Stimulated activated CD4-positive, alpha-beta T cell treated with anti-CD3 and anti-CD28 coated beads, Interleukin-2, amount 100 ng/mL, for 48 hours (primary cell): ENCODE data around the gene GMFB.

Experiments
- DNase-seq, 2 donors: peaks; one replicate each; pipeline ENCODE4 v3.0.0-alpha.2; 2020

Gene GMFB

DNA sequence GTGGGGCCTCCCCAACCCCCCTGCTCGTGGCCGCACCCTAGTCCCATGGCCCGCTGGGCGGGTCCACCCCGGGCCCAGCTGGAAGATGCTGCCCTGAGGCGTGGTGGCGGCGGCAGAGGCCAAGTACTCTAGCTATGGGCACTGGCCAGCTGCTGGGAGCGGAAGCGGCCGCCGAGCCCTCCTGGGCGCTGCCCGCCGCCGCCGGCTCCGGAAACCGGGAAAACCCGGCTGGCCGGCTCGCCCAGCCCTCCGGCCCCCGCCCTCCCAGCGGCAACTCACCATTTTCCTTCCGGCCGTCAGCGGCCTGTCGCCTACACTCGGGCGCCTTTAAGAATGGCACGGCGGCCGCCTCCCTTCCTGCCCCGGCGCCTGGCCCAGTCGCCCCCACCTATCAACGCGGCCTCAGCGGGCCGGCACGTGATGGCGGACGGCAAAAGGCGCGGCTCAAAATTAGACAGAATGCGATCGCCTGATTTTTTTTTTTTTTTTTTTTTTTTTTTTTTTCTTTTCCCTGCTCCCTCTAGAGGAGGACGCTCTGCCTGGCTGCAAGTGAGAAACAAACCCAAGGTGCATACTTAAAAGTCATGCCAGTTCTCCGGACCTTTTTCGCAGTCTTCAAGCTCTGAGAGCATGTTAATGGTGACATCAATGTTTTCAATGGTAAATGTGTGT, at the start of gene GMFB:
Gene GMFB (minus strand): TSS at position 335 of the 672 bp plus-strand sequence. CDS start 53 bp downstream, at position 282.
- DNase-seq: peak; percentile 78 to 82

DNA sequence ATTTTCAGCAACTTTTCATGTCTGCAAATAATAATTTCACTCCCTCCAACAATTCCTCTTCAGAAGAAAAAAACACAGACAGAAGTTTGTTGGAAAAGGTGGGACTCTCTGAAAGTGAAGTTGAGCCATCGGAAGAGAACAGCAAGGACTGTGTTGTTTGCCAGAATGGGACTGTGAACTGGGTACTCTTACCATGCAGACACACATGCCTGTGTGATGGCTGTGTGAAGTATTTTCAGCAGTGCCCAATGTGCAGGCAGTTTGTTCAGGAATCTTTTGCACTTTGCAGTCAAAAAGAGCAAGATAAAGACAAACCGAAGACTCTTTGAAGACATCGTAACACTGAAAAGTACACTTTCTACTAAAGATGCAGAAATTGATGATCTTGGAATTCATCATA, 49.3 kb upstream of the GMFB start:
- DNase-seq: no peak

DNA sequence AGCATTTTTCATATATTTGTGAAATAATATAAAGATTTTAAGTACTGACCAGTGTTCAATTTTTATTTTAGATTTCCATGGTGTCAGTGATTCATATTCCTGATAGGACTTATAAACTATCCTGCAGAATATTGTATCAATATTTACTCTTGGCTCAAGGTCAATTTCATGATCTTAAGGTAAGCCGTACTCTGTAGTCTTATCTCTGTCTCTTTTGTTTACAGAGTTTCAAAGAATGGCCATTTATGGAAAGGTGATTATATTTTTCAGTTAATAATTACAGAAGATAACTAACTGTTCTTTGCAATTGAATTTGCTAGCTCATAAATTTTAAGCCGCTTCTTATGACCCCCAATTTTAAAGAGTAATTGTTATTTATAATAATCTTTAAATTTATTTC, 48.9 kb upstream of the GMFB start:
- DNase-seq: no peak

DNA sequence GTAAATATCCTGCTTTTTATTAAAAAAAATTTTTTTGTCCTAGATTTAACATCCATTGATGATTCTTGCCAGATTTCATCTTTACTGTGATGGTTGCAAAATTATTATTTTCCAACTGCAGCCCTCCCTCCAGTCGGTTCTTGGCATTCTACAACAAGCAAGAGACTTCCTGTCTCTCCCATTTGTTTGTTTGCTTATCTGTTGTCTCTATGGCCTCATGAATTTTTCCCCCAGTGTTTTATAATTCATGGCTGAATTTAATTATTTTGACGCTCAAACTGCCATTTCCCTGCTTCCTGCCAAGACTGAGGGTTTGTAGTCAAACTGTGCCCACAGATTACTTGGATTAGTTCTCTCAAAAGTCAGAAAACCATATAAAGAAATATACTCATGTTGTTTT, 46.9 kb upstream of the GMFB start:
- no peak for DNase-seq

DNA sequence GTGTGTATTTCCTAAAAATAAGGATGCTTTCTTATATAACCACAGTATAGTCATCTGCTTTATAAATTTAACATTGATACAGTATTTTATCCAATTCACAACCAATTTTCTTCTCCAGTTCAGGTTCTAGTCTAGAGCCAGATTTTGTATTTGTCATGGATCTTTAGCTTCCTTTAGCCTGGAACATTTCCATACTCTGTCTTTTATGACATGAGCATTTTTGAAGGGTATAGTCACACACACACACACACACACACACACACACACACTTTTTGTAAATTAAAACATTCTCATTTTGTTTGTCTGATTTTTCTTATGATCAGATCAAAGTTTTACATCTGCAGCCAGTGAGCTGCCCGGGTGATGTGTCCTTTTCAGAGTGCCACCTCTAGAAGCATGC, 46.3 kb upstream of the GMFB start:
- DNase-seq: no peak

DNA sequence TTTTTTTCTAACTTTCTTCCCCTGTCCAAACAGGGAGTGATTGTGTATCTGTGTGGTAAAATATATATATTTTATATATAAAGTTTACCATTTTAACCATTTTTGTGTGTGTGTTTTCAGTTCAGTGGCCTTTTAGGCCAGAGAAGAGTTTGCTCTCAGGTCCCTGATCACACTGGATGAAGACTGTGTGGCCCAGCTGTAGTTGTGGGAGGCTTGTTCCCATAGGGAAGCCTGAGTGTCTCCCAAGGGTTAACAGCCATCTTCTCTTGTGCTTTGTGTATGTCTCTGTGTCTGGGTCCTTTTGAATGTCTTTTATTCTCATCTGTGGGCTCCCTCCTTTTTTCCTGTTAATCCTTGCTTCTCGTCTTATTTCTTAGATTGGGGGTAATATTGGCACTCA, 44.3 kb upstream of the GMFB start:
- DNase-seq: no peak

DNA sequence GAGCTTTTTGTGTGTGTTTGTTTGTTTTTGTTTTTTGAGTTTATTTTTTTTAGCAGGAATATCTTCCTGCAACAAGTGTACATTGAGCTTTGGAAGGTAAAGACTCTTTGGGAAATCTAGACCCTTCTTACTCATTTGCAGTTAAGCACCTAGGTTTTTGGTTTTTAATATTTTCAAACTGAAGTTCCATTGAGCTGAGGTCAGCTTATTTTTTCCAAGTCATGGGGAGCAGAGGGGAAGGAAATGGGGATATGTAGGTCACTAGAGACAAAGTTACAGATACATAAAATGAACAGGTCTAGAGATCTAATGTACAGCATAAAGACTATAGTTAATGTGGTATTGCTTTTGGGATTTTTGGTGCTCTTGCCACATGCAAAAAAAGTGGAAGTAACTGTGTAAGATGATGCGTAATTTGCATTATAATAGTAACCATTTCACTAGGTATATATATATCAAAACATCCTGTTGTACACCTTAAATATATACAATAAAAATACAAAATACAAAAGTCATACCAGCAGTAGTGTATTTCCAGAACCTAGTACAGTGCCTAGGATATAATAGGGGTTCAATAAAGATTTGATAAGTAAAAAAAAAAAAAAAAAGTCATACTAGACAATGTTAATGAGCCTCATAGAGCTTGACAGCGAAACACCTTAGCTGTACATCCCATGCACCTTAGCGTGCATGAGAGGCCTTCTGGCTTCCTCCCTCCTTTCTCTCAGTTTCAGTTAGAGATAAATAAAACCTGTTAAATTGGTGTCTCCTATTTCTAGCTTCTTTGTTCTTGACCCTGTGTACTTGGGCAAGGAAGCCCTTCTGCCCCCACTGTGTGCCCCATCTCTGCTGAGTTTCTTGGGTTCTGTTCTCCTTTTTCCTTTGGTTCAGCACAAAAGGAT, 43.6 kb upstream of the GMFB start:
- DNase-seq: no peak

DNA sequence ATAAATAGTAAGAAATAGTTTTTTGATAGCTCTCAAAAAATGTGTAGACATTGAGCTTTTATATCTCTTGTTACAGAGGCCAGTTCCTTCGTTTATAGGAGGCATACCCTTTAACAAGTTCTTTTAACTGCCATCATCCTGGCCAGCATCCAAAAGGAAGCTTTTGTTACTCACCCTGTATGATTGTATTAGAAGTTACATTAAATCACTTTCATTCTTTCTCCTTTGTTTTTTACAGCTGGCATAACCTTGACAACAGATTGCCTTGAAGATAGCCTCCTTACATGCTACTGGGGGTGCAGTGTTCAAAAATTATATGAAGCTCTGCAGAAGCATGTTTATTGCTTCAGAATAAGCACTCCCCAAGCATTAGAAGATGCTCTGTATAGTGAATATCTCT, 41.0 kb upstream of the GMFB start:
- no peak for DNase-seq

DNA sequence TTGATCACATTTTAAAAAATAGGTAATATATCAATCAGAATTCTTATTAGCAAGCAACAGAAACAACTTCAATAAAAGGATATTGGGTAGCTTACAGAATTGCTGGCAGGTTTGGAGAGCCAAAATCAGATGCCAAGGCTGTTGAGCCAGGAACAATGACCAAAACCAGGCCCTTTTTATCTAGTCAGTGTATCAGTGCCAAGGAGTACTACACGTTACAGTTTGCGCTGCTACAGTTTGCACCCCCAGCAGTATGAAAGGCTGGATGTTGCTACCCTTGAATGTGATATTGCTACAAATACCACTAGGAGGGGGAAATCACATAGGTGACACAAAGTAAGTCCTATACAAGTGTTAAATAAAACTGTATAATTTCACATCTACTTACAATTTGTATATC, 40.2 kb upstream of the GMFB start:
- DNase-seq: no peak

DNA sequence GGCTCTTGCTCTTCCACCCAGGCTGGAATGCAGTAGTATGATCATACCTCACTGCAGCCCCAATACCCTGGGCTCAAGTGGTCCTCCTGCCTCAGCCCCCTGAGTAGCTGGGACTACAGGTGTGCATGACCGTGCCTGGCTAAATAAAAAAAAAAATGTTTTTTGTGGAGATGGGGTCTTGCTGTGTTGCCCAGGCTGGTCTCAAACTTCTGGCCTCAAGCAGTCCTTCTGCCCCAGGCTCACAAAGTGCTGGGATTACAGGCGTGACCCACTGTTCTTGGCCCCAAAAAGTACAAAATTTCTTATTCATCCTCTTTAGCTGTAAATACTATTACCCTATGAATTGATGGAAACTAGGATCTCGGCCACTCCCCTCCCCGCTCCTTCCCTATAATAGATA, 35.6 kb upstream of the GMFB start:
- no peak for DNase-seq

DNA sequence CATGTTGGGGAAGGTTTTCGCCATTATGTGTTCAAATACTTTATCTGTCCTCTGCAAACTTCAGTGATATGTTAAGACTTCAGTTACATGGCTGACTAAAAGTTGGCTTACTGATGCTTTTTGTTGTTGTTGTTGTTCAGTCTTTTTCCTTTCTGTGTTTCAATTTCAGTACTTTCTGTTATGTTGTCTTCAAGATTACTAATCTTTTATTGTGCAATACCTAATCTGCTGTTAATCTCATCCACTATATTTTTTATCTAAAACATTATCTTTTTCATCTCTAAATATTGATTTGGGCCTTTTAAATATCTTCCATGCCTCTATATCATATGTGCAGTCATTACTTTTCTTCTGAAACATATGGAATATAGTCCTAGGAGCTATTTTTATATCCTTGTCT, 27.9 kb upstream of the GMFB start:
- DNase-seq: no peak

DNA sequence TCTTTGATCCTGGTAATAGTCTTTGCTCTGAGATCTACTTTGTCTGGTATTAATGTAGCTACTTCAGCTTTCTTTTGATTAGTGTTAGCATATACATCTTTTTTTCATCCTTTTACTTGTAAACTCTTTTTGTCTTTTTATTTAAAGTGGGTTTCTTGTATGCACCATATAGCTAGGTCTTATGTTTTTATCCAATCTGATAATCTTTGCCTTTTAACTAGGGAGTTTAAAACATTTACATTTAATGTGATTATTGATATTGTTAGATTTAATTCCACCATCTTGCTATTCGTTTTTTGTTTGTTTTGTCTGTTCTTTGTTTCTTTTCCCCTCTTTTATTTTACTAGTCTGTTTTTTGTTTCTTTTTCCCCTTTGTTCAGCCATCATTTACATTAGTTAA, 26.9 kb upstream of the GMFB start:
- no peak for DNase-seq

DNA sequence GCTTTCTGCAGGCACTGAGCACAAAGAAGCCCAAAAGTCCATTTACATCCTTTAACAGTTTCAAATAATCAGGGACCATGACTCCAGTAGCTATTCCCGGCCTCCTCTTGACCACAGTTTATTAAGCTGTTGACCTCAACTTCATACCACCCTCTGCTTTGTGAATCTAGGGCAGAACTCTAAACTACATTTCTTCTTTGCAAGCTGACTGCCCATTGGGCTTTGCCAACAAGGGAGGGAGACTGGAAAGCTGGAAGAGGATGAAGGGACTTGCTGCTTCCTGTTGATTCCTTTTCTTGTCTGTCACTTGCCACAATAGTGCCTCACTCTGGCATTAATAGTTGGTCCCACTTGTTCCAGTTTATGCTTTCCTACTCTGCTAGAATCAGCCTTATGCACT, 23.6 kb upstream of the GMFB start:
- no peak for DNase-seq

DNA sequence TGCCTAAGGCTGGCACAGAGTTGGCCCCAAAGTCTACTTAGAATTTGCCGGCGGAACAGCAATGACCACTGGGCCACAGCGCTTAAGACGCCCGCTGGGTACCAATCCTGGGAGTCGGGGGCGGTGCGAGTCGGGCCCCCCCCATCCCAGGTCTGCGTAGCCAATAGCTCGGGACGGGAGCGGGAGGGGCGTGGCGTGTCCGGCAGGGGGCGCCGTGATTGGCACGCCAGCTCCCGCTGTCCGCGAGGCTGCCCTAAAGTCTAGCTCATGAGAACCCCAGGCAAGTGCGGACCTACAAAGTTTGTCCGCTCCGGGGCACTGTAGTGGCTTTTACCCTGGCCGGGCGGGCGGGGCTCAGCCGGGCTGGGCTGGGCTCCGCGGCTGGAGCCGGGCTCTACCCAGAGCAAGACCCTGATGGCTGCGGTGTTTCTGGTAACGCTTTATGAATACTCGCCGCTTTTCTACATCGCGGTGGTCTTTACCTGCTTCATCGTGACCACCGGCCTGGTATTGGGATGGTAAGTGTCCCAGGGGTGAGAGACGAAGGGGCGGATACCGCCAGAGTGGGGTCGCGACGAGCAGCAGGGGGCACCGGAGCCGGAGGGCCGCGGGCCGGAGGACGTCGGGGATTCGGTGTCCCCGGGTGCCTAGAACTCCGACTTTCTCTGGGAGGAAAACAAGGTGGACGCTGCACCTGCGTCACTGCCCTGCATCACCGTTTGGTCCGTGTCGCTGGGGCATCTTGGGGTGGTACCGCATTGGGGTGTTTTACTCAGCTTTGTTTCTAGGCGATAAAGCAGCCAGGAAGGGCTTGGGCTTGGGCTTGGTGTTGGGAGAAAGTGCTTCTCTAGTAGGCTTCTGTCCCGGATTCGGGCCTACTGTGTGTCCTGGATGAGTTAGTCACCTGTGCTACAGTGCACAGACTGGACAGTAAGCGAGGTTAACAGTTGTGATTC, 21.0 kb upstream of the GMFB start, which contains the start of gene CGRRF1:
Gene CGRRF1 (plus strand): TSS at position 361 of the 956 bp plus-strand sequence. CDS start 54 bp downstream, at position 415.
- peak; percentile 98 for DNase-seq

DNA sequence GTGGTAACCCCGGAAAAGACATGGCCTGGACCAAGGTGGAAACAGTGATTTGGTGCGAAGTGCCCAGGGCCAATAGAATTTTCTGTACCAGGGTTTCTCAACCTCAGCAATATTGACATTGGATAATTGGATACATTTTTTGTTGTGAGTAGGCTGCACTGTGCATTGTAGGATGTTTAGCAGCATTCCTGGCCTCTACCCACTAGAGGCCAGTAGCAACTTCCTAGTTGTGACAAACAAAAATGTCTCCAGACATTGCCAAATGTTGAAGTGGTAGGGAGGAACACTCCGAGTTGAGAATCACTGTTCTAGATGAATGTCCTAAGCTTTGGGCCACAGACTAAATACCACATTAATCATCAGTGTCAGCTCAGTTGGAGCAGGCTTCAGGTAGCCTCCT, 14.7 kb upstream of the GMFB start:
- no peak for DNase-seq

DNA sequence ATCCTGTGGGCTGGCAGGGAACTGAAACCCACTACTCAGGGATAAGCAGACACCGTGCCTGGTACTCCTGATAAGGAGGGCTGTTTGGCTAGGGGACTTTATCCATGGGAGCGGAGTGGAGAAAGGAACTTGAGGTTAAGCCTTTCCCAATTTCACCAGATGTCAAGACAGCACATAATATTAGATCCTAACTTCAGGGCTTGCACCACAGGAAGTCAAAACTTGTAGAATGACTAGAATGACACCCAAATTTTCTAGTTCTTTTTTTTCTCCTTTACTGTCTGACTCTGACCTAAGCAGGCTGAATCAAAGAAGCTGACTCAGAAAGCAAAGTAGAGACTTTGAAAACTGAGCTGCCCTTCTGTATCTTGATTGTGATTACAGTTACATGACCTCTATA, 13.8 kb upstream of the GMFB start:
- DNase-seq: no peak

DNA sequence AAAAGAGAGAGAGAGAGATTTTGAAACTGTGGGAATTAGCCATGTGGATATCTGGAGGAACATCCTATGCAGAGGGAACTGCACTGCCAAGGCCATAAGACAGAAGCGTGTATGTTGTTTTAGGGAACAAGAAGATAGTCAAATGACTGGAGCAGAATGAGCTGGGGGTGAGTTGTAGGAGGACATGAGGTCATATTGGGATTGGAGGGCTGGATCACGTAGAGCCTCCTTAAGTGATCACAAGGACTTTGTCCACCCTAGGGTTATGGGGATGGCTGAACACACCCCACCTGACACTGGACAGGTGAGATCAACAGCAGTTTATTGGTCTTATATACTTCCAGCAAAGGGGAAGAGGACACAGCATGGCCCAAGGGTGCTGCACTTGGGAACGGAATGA, 12.7 kb upstream of the GMFB start:
- DNase-seq: no peak

DNA sequence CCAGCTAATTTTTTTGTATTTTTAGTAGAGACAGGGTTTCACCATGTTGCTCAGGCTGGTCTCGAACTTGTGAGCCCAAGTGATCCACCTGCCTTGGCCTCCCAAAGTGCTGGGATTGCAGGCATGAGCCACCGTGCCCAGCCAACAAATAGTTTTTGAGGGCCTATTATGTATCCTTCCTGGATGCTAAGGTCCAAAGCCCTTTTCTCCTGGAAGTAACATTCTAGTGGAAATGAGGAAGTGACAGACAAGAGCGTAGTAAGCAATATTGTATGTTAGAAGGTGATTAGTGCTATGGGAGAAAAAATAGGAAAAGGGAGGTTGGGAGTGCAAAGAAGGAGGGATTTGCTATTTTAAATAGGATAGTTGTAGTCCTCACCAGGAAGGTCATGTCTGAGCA, 12.0 kb upstream of the GMFB start:
- DNase-seq: no peak

DNA sequence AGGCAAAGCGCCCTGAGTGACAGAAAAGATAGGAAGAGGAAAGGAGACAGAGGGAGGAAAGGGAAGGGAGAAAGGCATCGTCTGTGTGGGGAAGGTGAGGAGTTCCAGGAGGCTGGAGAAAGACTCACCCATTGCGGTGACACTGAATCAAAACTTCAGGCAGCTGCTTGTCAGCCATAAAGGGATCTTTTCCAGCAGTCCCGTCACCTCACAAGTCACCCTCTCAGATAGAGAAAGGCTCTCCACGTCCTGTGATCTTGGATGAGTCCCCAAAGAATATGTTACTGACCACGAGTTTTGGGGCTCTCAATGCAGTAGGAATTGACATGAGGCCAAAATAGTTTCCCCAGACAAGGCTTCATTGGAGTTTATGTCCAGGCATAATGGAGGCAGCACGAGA, 9.8 kb upstream of the GMFB start:
- DNase-seq: no peak

DNA sequence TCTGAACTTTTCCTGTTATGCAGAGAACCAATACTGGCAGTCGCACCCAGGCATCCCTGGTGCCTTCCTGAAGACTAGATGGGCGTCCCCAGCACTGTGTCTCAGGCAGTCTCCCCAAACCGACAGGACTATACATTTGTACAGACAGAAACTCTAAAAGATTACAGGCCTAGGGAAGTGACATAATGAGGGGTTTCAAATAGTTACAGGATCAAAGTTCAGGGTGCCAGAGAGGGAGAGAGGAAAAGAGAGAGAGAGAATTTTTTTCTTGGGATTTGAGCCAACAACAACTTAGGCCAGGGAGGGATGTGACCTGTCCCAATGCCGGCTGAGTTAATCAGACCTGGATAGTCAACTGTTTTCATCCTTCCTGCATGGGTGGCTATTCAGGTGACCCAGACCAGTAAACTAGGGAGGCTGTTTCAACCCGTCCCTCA, 9.3 kb upstream of the GMFB start:
- DNase-seq: no peak

DNA sequence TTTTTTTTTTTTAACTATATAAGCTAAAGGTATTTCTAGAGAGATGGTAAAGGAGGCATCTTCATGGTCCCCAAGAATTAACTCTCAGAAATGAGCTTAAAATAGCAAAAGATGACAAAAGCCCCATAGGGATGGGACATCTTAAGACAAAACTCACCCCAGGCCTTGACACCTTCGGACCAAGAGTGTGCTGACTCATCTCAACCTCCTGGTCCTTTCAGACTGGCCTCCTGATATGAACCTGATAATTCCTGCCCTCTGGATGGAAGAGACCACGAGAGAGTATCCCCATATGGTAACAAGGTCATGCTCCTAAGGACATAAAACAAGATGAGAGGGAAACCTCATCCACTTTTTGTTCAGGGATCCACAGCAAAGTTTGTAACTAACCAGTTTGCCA, 8.4 kb upstream of the GMFB start:
- DNase-seq: no peak

DNA sequence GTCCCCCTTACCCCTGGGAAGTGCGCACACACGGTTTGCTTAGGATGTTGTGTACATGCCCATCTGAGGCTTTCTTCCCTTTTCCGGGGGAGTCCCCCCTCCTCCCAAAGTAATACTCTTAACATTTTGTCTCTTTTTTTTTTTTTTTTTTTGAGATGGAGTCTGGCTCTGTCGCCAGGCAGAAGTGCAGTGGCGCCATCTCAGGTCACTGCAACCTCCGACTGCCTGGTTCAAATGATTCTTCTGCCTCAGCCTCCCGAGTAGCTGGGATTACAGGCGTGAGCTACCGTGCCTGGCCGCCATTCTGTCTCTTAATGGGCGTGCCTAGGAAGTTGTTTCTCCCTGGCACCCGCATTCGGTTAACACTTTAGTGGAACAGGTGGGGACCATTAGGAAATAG, 4.5 kb upstream of the GMFB start:
- DNase-seq: no peak
